ENCODE data around the gene CADPS2.

Gene CADPS2

DNA sequence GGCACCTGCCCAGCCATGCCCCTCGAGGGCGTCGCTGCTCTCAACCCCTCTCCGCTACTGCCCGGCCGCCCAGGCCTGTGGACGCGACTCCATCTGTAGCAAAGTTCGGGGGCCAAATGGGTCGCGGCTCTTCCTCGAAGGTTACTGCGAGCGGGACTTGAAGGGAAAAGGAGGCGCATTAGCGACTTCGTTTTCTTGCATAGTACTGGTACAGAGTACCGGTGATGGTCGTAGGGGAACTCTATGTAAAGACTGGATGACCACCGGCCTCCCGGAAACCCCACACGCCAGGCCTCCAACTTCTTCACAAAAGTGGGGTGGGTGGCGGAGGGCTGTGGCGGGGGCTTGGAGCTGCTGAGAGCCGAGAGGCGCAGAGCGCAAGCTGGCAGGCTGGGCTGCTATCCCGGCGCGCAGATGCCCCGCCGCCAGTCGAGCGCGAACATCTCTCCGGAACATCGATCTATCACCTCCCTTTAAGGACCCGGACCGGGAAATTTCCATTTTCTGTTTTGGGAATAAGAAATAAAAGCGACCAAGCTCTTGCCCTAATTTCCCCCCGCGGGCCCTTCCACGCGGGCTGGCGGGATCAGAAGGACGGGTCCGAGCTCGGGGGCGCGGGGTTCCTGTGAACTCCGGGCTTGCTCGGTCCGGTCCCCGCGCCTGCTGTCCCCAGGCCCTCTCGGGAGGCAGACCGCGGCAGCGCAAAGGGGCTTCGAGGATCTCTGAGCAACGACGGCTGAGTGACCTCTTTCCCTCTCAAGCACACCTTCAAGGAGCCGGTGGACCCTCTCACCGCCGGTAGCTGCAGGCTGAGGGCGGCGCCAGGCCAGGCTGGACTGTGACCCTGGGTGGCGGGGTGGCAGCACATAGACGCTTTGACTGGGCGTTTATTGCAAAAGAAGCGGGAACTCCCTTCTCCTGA lies 569.5 kb downstream of the CADPS2 start:
- no peak for DNase-seq (ENCODE audit: low read depth in 2 of 3, low spot score in 1 of 3)

- no peak for DNase-seq (ENCODE audit: low read depth in 2 of 3, low spot score in 1 of 3)
Measured at GRCh38 chr7:122315507-122316466, 570.5 kb downstream of the CADPS2 start.

DNA sequence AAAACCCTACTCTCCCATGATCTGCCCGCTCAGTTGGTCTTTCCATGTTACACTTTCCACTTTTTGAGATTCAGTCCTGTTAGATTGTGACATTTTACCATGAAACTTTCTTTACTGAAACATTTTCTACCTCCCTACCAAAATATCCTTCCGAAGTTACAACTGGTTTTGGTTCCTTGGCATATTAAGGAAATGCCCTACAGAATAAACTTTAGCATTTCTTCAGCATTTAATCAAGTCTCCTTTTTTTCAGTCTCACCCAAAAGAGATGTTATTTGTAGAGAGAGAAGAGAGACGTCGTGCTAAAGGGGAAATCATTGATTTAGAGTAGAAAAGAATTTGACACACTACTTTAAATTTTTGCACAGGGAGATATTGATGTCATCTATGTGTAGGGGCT lies 572.0 kb downstream of the CADPS2 start:
- DNase-seq (ENCODE audit: low read depth in 2 of 3, low spot score in 1 of 3): no peak

GRCh38 chr7:122312789-122313188 lies 573.5 kb downstream of the CADPS2 start:
- DNase-seq (ENCODE audit: low read depth in 2 of 3, low spot score in 1 of 3): no peak

DNA sequence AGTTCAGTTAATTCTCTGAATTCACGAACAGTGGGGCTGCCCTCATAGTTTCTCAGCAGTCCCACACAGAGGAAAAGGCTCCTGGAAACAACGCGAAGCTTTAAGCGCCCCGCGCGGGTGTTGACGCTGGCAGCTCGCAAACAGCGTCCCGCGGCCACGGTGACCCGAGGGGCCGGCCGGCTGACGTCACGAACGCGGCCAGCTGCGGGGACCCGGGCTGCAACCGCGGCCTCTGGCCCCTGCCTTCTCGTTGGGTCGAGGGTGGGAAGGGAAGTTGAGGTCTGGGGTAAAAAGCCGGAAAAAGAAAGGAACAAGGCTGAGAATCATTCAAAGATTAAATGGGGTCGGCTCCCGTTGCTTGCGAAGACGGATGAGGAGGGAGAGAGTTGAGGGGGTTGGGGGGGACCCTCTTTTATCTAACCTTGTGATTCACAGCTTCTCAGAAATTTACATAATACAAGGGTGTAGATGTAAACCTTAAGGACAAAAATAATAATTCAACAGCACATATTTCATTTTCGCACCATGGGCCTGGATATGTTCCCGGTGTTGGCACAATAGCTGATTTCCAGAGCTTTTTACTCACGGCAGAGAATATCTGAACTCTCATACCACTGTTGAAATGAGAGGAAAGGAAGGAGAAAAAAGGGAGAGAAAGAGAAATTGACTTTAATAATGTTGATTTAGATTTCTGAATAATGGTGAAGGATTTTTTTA lies 574.4 kb downstream of the CADPS2 start:
- no peak for DNase-seq (ENCODE audit: low read depth in 2 of 3, low spot score in 1 of 3)

GRCh38 chr7:122311050-122311700 lies 575.1 kb downstream of the CADPS2 start:
- no peak for DNase-seq (ENCODE audit: low read depth in 2 of 3, low spot score in 1 of 3)

- no peak for DNase-seq (ENCODE audit: low read depth in 2 of 3, low spot score in 1 of 3)
Measured at GRCh38 chr7:122310119-122311021, 575.9 kb downstream of the CADPS2 start.

DNA sequence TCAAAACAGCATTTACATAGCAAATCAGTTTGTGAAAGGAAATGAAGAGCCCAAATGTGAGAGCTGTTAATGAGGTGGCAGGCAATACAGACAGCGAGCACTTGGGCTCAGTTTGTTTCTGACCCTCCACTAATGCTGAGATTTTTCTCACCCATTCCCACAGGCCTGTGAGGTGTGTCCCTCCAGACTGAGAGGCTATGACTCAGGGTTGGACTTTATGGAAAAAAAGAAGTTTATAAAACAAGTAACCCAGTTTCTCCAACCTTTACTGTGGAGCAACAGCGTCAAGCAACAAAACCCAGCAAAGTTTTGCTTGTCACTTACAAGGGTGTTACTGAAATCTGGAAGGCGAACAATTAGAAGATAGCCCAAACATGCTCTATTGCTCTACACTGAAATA lies 576.8 kb downstream of the CADPS2 start:
- no peak for DNase-seq (ENCODE audit: low read depth in 2 of 3, low spot score in 1 of 3)

GRCh38 chr7:122307228-122307621 lies 579.0 kb downstream of the CADPS2 start:
- no peak for DNase-seq (ENCODE audit: low read depth in 2 of 3, low spot score in 1 of 3)

GRCh38 chr7:122306320-122307227 lies 579.7 kb downstream of the CADPS2 start:
- no peak for DNase-seq (ENCODE audit: low read depth in 2 of 3, low spot score in 1 of 3)

GRCh38 chr7:122305475-122306319 lies 580.6 kb downstream of the CADPS2 start:
- DNase-seq (ENCODE audit: low read depth in 2 of 3, low spot score in 1 of 3): no peak

DNA sequence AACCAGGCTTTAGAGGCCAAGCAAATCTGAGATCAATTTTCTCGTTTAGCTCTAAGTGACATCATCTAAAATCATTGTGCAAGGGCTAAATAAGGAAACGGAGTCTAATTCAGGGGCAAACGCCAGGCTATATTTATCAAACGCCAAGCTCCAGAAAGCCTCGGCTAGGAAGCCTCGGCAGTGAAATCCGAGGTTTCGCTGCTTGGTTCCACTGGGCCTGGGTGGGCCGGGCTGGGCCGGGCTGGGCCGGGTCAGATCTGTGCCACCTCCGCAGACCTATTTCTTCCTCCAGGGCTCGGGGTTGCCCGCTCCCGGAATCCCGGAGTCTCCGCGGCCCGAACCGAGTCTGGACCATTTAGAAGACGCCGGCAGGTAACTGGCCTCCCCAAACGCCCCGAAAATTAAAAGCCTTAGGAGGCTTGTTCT lies 581.3 kb downstream of the CADPS2 start:
- no peak for DNase-seq (ENCODE audit: low read depth in 2 of 3, low spot score in 1 of 3)

- DNase-seq (ENCODE audit: low read depth in 2 of 3, low spot score in 1 of 3): no peak
Measured at GRCh38 chr7:122304319-122304975, 581.8 kb downstream of the CADPS2 start, which contains the start of gene FEZF1. FEZF1 (minus strand) TSS chr7:122304750; CDS start chr7:122304437, 313 bp downstream.

- no peak for DNase-seq (ENCODE audit: low read depth in 2 of 3, low spot score in 1 of 3)
Measured at GRCh38 chr7:122303531-122304318, 582.5 kb downstream of the CADPS2 start.

DNA sequence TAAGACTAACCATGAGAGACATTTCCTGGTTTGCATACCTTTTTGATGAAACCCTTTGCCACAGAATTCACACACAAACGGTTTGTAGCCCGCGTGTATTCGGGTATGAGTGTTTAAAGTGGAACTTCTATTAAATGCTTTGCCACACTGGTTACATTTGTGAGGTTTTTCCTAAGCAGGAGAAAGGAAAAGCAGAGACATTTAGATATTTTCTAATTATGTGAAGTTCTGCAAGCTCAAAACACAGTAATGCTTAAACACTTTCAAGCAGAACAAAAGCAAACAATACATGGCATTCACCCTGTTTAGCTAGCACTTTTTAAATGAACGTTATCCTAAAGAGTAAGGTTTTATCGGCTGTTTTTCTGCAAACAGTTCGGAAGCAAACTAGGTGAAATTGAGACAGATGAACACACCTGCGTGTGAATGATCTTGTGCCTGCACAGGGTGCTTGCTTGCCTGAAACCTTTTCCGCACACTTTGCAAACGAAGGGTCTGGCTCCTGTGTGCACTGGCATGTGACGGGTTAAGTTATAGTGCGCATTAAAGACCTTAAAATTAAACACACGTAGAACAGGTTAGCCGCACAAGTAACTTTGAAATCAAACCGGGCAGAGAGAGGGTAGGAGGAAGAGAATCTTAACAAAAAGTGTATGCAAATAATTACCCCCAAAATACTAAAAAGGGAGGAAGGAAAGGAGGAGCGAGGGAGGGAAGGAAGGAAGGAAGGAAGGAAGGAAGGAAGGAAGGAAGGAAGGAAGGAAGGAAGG lies 583.3 kb downstream of the CADPS2 start:
- DNase-seq (ENCODE audit: low read depth in 2 of 3, low spot score in 1 of 3): no peak
